Activated CD4-positive, alpha-beta T cell treated with anti-CD3 and anti-CD28 coated beads, Interleukin-2, amount 50 U/mL, for 24 hours (primary cell): Measurements from ENCODE around the gene PSMC3.

ENCODE experiments used
- DNase-seq, 2 donors: peaks; one replicate each; pipeline ENCODE4 v3.0.0-alpha.2; 2020; ENCODE audit warnings: low read depth in 1 of 2, low spot score in 1 of 2

PSMC3 gene

DNA sequence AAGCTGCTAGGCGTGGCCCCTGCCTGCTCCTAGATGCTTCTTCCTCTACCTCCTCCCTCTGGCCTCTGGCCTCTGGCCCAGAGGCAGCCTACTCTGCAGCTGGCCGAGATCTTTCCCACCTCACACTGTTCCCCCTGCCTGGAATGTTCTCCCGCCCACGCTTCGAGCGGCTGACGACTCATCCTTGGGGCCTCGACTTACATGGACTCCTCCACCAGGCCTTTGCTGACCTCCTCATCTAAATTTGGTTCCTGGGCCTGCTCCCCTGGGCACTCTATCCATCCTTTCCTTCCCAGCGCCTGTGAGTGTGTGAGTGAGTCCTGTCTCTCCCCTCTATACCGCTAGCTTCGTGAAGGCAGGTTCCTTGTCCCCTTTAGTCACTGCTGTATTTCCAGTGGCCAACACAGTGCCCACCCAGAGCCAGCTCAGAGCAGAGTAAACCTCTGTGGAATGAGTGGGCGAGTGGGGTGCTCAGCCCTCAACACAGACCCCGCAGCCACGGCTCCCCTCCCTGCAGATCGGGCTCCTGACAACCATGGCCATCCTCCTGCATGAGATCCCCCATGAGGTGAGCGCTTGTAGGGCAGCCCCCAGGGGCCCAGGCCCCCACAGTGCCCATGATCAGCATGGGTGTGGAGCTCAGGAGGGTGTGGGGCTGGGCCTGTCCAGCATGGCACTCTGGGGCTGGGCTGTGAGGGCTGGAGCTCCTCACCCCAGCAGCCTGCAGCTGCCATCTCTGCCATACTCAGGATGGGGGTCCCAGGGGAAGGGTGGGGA is 12.1 kb downstream of the PSMC3 start:
- DNase-seq, result no peak

DNA sequence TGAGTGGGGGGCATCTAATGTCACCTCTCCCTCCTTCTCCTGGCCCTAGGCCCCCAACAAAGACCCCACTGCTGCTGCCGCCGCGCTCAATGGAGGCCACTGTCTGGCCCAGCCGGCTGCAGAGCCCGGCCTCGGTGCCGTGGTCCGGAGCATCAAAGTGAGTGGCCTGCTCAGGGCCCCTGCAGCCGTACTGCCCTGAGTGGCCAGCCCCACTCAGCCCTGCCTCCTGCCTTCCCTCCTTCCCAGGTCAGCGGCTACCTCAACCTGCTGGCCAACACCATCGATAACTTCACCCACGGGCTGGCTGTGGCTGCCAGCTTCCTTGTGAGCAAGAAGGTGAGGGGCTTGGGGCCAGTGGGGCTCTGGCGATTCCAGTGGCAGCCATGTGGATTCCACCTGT is 12.9 kb downstream of the PSMC3 start:
- no peak for DNase-seq

DNA sequence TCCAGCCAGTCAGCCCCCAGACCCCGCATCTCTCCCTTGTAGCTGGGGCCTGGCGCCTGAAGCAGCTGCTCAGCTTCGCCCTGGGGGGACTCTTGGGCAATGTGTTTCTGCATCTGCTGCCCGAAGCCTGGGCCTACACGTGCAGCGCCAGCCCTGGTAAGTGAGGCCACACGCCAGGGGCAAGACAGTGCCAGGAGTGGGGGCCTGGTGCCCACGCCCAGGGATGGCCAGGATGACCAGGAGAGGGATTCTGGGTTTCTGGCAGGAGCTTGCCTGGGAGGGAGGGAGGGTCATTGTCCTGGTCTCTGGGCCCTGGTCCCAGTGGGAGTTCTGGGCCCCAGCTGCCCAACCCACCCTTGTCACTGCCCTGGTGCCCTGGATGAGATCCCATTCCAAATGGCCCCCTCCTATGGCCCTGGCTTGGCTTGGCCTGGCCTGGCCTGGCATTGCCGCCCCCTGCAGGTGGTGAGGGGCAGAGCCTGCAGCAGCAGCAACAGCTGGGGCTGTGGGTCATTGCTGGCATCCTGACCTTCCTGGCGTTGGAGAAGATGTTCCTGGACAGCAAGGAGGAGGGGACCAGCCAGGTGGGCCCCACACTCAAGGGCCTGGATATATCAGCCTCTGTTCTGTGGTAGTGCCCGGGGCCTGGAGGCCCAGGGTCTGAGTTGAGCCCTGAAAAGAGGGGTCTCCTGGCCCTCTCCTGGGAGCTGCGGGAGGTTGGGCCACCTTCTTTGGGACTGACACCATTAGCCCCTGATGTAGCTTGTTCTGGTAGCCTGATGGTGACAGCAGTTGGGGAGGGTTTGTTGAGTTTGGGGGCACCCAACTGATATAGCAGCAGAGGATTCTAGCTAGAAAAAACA is 14.1 kb downstream of the PSMC3 start:
- DNase-seq, result no peak

DNA sequence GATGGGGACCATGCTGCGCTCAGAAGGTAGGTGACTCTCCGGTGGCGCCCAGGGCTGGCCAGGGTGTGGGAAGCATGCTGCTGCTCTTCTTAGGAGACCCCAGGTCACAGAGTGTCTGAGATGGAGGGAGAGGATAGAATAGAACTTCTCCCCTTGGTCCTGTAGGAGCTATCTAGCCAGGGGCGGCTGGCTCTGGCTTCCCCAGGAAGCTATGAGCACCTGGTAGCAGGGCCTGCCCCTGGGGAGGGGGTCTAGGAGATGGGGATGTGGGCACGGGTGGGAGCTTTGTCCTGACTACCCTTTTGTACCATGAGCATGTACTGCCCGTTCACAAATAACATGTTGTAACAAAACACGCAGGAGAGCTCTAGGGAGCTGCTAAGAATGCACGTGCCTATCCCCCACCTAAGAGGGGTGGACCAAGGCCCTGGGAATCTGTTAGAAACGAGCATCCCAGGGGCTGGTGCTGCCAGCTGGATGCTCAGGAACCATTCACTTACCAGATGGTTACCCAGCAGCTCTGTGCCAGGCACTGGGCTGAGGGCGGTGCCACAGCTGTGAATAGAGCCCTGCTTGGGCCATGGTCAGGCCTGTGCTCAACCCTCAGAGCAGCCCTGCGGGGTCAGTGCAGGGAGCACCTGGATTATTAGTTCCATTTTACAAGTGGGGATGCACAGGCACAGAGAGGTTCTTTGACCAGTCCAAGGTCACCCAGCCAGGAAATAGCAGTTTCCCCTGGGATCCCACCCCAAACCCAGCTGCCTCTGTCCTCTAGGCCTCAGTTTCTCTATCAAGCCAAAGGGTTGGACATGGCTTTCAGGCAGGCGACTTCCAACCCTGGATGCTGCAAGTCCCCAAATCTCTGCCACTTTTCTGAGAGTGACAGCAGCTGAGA is 15.6 kb downstream of the PSMC3 start:
- DNase-seq, result no peak

DNA sequence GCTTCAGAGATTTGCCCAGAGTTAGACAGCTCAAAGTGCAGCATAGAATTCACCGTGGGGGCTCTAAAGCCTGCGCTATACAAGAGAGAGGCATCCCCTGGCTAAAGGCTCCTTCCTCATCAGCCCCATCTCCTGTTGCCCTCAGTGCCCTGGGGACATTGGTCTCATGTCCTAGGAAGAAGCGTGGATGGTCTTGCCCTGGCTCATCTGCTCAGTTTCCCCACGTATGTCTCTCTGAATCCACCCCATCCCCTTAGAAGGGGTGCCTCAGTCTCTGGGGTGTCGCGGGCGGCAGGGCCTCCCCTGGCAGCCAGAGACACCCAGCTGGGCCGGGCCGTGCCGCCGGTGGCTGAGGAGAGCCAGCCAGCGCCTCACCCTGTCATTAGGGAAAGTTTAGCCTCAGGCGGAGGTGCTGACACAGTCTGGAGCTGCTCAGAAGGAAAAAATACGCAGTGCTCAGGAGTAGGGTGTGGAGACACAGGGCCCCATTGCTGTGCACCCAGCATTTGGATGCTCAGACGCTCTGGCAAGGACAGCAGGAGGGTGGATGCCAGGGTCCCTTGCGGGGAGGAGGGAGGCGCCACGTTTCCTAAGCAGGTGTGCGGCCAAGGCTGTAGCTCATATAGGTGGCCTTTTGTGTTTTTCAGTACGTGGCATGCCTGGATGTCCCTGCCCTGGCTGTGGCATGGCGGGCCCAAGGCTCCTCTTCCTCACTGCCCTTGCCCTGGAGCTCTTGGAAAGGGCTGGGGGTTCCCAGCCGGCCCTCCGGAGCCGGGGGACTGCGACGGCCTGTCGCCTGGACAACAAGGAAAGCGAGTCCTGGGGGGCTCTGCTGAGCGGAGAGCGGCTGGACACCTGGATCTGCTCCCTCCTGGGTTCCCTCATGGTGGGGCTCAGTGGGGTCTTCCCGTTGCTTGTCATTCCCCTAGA is 16.5 kb downstream of the PSMC3 start:
- DNase-seq, result no peak

DNA sequence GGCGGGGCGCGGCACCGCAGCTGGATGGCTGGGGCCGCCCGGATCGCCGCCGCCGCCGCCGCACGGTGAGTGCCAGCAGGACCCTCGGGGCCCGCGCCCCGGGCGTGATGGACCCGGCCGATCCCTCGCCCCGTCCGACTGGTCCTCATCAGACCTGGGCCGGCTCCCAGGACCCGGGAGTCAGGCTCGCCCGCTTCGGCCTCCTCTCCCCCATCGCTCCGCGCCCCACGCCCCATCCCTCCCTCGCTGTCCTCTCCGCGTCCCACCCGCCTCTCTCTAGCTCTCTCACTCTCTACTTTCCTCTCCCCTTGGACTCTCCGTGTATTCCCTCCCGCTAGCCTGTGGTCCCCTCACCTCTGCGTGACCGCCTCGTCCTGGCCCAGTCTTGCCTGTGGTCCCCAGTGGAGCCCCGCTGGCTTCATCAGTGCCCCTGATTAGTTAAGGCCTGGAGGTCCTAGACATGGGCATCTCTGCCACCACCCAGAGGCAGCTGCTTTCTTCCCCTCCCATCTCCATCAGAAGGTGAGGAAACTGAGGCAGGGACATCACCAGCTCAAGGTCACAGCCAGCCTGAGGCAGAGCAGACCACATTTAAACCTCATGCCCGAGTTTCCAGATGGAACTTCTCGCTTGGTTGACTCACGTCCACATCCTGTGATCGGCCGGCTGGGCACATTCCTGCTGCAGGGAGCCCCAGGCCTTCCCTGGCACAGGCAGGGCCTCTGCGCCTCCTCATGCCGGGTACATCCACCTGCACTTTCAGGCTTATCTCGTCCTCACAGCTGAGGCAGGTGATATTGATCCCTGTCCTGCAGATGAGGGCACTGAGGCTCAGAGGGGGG is 17.4 kb downstream of the PSMC3 start:
- DNase-seq, result no peak

- DNase-seq, result peak; percentile 87 to 88
Observed at GRCh38 chr11:47407746-47408590, 18.3 kb downstream of the PSMC3 start, which contains the start of gene SLC39A13. TSS of gene SLC39A13 (plus strand) at chr11:47408590. CDS start at chr11:47410095, 1,505 bp downstream.

- DNase-seq, result no peak
Observed at GRCh38 chr11:47406896-47407745, 19.1 kb downstream of the PSMC3 start.

DNA sequence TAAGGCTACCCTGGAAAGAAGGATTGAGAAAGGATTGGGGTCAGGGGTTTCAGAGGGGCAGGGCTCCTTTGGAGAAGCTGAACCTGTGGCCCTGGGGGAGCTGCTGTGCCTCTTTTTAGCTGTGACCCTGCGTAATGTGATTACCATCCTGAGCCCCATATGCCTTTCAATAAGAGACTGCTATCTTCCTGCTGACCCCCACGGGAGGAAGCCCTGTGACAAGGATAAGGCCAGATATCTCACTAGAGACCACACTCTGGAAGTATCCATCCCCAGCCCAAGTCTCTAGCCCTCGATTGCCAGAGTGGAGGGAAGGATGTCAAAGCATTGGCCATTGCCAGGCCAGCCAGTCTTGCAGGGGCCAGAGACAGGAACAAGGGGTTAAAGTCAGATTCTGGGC is 22.7 kb downstream of the PSMC3 start:
- DNase-seq, result no peak

GRCh38 chr11:47403135-47403534 is 23.1 kb downstream of the PSMC3 start:
- DNase-seq, result no peak

DNA sequence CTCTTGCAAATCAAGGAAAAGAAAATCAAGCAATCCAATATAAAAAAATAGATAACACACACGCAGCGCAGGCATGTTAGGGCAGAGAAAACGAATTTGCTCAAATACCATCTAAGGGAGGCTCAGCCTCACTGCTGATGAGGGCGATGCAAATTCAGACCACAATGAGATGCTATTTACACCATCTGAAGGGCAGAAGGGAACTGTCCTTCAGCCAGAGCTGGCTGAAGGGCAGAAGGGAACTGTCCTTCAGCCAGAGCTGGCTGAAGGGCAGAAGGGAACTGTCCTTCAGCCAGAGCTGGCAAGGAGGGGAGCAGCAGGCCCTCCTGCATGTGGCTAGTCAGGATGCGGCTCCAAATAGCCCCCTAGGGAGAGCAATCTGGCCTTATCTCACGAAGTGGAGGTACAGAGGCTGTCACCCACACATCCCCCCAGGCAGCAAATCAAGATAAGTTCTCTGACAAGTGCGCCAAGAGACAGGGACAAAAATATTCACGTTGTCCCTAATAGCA is 25.4 kb downstream of the PSMC3 start:
- DNase-seq, result no peak

DNA sequence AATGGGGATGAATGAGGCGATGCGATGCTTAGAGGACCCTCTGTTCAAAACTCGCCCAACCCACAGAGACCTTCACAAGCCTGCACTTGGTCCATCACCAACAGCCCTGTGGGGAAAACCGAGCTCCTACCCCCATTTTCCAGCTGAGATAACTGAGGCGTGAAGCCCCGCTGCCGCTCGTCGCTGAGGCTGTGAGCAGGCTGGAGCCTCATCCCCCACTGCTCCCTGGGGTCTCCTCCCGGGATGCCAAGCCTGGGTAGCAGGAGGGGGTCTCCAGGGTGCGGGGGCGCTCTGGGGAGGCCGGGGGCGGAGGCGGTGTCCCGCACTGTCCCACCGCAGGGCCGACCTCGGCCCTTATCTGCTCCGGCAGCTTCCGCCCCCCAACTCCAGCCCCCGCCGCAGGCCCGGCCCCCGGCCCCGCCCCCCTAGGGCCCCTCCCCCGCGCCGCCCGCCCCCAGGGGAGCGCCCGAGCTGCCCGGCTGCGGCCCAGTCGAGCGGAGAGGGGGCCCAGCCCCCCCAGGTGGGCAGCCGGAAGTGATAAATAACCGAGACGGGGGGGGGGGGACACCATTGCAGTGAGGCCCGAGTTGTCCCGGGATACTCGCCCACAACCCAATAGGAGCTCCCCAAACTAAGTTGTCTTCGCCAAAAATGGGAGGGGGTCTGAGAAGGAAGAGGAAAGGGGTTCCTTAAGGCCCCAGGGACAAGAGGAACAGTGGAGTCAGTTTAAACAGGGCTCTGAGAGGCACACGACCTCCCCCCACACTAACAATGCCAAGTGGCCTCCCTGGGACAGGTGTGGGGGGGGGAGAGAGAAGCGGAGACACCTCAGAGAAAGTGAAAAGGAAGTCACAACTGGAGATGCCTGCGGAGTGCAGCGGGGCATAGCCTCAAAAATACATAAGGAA is 26.1 kb downstream of the PSMC3 start:
- no peak for DNase-seq

GRCh38 chr11:47398551-47398950 is 27.7 kb downstream of the PSMC3 start:
- DNase-seq, result no peak

DNA sequence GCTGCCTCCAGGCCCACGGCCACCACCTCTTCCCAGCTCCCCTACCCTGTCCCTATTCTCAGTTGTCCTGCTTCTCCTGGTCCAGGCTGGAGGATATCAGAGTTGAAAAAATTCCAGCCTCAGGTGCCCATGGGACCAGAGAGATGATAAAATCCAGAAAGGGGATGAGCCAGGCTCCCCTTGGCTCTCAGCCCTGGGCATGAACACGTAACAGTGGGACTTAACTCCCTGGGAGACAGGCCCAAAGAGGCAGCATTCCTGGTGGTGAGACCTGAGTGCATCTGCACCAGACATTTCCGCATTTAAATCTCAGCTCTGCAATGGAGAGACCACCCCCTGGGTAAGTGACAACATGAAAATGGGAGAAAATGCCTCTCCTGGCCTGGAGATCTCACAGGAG is 28.2 kb downstream of the PSMC3 start:
- DNase-seq, result no peak

DNA sequence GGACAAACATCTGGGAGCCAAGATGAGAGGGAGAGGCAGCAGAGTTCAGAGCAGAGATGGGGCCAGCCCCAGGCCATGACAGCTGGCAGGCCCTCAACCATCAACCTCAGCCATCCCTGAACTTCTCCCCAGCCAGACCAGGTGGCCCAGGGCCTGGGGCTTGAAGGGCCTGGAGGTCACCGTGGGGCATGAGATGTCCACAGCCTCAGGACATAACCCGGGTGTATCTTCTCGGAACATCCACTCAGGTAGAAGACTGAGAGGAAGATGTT is 30.3 kb downstream of the PSMC3 start:
- DNase-seq, result no peak

DNA sequence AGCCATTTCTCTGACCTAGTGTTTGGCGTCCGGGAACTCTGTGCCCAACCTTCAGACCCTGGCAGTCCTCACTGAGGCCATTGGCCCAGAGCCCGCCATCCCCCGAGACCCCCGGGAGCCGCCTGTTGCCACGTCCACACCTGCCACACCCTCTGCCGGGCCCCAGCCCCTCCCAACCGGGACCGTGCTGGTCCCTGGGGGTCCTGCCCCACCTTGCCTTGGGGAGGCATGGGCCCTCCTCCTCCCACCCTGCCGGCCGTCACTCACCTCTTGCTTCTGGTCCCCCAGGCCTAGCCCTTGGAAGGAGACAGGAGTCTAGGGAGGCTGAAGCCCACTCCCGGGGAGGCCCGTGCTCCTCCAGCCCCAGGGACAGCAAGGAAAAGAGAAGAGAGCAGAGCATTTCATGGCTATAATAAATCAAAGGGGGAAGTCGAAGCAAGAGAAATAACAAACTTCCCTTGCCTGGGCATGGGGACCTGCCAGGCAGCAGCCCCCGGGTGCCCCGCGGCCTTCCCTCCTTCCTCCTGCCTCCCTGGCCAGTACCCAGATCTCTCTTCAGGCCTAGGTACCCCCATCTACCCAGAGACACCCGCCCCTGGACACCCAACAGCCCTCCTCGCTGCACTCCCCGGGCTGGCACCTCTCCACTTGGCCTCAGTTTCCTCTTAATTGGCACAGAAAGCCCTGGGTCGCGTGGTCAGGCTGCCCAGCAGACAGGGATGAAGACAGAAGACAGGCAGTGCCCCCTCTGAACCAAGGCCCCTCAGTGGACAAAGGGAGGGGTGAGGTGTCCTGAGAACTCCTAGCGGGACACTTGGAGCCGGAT is 30.8 kb downstream of the PSMC3 start:
- no peak for DNase-seq
